ENCODE data around the gene FYB1.
"Not testable (repeated sequence)": the region's sequence is repeated elsewhere in the genome, so short reads cannot be mapped to it uniquely, and the experiment has no call there.

The FYB1 gene

GRCh38 chr5:39186722-39187539 is 32.4 kb downstream of the FYB1 start:
- DNase-seq = no peak

GRCh38 chr5:39186289-39186688 is 33.1 kb downstream of the FYB1 start:
- DNase-seq = no peak

DNA sequence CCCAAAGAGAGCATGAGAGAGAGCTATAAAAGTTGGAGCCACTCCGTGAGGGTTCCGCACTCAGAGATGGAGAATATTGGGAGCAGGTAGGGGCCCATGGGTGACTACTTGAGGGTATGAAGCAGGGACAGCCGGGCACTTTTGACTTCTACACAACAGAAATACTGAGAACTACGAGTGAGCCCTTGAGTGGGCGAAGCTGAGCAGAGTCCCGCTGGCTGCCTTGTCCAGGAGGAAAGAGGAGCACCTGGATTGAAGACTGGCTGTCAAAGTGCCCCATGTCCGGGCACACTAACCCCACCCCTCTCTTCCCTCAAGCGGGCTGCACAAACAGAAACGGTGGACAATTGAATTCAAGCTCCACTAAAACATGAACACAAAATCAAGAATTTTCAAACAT is 33.6 kb downstream of the FYB1 start:
- no peak for DNase-seq

GRCh38 chr5:39179561-39179960 is 39.8 kb downstream of the FYB1 start:
- DNase-seq = not testable (repeated sequence)

DNA sequence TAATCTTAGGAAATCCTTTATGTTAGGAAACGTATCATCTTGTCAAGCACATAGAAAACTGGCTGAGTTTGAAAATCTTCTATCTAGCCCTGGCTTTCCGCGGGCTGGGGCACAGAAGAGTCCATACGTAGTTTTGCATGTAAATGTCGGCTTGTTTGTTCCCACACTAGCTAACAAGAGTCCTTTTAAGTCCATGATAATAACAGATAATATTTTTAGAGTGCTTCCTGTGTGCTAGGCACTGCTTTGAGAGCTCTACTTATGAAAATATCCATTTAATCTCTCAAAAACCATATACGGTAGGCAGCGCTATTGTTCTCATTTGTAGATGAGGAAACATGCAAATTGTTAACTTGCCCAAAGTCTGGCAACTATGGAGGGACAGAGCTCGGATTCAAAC is 40.5 kb downstream of the FYB1 start:
- DNase-seq = no peak

DNA sequence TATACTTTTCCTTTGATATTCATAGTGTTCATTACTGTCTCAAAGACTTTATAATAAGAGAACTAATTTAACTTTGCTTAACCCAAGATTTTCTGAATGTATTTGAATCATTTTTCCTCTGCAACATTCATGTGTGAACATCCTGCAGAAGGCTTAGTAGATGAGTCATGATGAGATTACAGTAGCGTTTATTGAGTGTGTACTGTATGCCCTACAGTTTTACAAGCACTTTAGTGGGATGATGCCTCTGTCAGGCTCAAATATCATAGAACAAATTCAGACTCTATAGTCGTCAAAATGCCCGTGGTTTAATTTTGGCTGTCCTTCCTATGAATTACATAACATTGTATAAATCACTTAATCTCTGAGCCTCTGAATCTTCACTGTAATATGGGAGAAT is 41.2 kb downstream of the FYB1 start:
- no peak for DNase-seq

DNA sequence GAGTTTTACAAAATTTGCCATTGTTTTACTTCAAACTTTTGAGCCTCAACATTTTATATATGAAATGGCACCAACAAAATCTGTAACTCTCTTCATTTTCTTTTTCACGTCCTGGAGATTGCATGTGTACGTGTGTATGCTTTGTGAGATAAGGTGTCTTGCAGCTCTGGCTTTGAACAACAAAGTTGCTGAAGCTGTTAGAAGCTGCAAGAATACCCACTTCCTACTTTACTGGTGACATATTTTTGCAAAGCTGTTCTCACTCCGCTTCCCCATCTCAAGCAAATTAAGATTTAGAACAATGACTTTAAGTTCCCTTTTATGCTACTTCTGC is 41.8 kb downstream of the FYB1 start:
- DNase-seq = no peak

DNA sequence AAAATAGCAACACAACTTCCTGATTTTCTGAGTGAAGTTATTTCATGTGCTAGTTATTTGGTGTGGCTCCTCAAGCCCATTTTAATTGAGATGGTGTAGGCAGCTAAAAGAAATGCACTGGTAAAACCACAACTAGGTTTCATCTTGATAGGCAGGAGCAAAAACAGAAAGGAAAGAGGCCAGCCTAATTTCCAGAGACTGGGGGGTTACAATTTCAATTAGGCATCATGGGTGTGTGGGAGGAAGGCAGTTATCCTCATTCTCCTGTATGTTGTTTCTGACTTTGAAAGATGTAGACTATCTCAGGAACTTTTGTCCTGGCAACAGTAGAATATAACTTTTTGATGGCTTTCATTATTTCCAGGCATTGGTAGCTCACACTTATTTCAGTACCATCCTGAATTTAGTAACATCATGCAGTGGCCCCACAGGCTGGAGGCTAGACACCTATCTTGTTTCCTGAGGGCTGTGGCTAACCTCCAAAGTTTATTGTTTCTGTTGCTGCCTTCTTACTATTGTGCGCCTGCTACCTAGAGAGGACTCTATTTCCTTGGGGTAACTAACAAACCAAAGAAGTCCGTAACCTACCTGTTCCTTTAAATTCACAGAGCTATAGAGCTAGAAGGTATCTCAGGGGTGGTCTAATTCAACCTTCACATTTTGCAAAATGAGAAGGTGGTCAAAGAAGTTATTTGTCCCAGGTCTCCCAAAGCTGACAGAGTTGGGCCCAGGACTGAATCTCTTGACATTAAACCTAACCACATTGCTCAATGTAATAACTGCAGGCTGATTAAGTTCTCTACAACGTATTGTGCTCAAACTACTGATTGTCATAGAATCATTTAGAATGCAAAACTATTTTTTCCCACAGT is 42.4 kb downstream of the FYB1 start:
- no peak for DNase-seq

- DNase-seq = no peak
These were observed 43.9 kb downstream of the FYB1 start for GRCh38 chr5:39175273-39175955.

GRCh38 chr5:39173069-39173468 is 46.3 kb downstream of the FYB1 start:
- DNase-seq = no peak

DNA sequence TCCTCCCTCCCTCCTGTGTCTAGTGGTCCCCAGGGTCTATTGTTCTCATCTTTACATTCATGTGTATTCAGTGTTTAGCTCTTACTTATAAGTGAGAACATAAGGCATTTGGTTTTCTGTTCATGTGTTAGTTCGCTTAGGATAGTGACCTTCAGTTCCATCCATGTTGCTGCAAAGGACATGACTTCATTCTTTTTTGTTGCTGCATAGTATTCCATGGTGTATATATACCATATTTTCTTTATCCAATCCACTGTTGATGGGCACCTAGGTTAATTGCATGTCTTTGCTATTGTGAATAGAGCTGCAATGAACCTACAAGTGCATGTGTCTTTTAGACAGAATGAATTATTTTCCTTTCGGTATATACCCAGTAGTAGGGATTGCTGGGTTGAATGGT is 46.8 kb downstream of the FYB1 start:
- no peak for DNase-seq

GRCh38 chr5:39171647-39172046 is 47.7 kb downstream of the FYB1 start:
- no peak for DNase-seq

GRCh38 chr5:39169081-39169480 is 50.3 kb downstream of the FYB1 start:
- no peak for DNase-seq

- DNase-seq = no peak
These were observed 51.4 kb downstream of the FYB1 start for GRCh38 chr5:39167972-39168342.

- DNase-seq = no peak
These were observed 52.0 kb downstream of the FYB1 start for GRCh38 chr5:39167141-39167971.

GRCh38 chr5:39164529-39165402 is 54.6 kb downstream of the FYB1 start:
- no peak for DNase-seq

DNA sequence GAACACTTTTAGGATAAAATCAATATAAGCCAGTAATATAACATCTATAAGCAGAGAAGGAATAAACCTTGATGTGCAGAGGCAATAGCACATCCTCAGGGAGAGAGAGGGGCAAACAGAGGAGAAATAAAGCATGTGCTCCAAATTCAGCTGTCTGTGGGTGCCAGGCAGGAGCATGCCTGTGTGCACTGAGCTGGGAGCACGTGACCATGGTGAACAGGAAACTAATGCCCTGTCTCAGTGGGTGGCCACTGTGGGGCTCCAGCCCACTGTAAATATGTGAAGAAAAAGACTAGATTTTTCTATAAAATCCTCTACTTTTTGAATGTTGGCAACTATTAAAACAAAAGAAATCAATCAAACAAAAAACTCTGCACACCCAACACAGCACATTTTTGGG is 55.3 kb downstream of the FYB1 start:
- no peak for DNase-seq

DNA sequence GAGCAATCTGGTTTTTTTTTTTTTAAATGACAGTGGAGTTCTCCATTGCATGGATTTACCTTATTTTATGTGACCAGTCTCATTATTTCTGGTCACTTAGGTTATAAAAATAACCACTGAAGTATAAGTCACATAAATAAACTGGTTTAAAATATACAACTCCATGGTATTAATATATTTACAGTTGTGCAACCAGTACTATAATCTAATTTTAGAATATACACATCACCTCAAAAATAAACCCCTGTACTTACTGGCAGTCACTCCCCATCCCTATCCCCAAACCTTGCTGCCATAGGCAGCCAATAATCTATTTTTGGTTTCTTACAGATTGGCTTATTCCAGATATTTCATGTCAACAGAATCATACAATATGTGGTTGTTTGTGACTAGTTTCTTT is 57.8 kb downstream of the FYB1 start:
- DNase-seq = no peak

DNA sequence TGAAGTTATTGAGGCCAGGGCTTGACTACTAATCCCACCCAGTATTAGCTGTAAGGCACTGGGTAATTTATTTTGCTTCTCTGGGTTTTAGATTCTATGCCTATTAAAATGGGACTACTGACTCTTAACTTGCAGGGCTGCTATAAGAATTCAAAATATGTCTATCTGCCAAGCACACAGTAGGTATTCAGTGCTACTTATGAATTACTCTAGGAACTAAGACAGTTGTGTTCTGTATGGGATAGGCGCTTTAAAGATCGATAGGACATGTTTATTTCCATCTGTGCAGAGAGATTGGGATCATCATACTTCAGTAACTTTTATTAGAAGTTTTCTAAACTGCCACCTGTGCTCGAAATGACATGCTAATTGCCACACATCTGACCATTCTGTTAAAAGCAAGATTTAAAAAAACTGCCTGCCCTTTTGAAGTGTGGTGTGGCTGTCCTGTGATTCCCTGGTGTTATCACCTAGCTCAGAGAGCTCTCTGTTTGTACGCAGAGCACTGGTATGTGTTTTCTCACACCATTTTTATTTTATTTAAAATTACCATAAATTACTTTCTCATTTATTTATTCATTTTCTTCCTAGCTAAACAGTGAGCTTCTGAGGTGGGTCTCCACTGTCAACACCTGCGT is 58.7 kb downstream of the FYB1 start:
- no peak for DNase-seq

DNA sequence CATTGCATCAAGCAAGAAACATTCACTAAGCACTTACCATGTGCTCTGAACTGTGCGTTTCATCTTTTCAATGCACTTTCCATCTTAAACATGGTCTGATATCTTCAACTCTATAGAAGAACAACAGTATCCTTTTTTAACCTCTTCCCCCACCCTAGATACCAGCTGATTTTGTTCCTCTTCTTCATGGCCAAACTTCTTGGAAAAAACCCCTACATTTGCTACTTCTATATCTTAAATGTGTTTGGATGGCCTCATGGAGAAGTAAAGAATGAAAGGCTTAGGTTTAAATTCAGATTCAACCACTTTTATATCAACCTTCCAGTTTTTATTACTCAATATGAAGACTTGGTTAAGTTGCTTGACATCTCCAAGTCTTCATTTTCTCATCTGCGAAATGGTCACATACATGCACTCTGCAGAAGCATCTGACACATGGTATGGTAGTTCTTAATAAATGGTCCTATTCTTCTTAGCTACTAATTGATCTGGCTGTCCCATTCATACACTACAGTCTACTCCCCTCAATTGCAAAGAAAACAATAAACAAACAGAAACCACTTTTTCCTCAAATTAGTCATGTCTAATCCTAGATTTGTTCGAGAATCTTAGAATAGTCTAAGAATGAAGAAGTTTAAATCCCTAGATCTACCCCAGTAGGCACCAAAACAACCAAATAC is 59.4 kb downstream of the FYB1 start:
- DNase-seq = no peak

GRCh38 chr5:39158786-39159185 is 60.6 kb downstream of the FYB1 start:
- DNase-seq = no peak
